T-helper 22 cell (primary cell): ENCODE results near the gene INPP5K.
A peak's percentile ranks its signal among the peaks of the same experiment; 100 is the strongest.

ENCODE experiments used
- DNase-seq: peaks from one replicate; pipeline ENCODE4 v3.0.0-alpha.2; 2020; ENCODE audit warnings: low read depth

Gene INPP5K

DNA sequence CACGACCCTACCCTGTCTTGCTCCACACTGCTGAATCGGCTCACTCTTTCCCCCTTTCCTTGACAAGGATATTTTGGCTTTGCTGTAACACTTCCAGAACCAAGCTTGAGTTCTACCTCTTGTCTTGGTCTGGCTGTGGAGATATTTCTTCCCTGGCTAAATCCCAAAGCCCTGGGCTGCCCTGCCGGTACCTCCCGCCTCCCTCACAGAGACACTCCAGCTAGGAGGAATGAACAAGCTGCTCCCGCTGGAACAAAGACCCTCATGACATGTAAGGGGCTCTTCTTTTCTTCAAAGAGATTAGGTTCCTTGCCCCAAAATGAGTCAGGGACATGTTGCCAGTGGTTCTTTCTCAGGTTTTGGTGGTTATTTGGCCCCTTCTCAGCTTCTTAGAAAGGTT, 10.8 kb downstream of the INPP5K start:
- no peak for DNase-seq

- no peak for DNase-seq
Measured at GRCh38 chr17:1504866-1505265, 11.5 kb downstream of the INPP5K start.

GRCh38 chr17:1503699-1504098, 12.7 kb downstream of the INPP5K start:
- DNase-seq, result no peak

GRCh38 chr17:1498869-1499268, 17.5 kb downstream of the INPP5K start:
- no peak for DNase-seq

DNA sequence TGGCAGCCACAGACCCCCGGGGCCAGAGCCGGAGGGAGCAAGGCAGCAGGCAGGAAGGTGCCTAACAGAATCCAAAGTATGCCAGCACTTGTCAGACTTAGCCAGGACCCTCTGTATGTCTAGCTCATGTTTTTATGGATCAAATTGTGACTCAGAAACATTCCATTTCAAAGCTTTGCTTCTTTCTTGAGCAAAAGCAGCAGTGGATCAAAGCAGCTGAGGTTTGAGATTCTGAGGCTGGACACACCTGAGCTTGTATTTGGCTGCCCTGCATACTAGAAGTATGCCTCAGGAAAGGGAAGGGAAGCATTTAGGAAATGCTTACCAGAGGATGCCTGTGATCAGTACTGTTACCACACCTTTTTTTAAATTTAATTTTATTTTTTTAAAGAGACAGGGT, 18.2 kb downstream of the INPP5K start:
- DNase-seq, result no peak

DNA sequence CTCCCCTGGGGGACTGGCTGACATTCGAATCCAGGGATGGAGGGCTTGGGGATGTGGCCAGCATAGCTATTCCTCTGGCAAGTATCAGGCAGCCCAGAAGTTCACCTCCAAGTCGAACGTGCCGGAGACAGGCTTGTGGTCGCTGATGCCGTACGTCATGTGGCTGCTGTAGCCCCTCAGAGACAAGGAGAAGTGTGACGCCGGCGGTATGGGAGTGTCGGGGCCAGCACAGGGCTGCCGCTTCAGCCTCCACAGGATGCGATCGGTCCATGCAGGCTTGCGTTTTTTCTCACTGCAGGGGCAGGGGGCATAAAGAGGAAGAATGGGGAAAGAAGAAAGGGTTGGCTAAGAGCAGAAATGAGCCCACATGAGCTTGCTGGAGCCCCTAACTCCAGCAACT, 18.6 kb downstream of the INPP5K start:
- DNase-seq, result no peak

GRCh38 chr17:1496869-1497268, 19.5 kb downstream of the INPP5K start:
- no peak for DNase-seq

- DNase-seq, result no peak
Measured at GRCh38 chr17:1495265-1495989, 21.0 kb downstream of the INPP5K start.

GRCh38 chr17:1494736-1495253, 21.6 kb downstream of the INPP5K start:
- no peak for DNase-seq

DNA sequence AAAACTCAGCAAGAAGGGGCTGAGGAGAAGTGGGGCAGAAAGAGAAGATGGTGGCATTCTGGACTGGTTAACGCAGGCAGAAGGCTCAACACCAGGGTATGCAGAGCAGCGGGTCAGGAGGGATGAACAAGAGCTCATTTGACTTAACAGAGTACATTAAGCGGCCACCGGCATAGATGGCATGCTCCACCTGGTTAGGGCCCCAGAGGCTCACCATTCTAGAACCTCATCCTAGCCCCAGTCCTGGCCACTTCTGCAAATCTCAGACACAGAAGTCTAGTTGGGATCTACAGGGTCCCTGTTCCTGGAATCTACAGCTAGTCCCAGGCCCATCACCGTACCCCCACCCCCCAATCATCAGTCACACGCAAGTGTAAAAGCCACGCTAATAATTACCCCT, 22.2 kb downstream of the INPP5K start:
- DNase-seq, result no peak

- DNase-seq, result no peak
Measured at GRCh38 chr17:1493291-1493980, 23.0 kb downstream of the INPP5K start.

DNA sequence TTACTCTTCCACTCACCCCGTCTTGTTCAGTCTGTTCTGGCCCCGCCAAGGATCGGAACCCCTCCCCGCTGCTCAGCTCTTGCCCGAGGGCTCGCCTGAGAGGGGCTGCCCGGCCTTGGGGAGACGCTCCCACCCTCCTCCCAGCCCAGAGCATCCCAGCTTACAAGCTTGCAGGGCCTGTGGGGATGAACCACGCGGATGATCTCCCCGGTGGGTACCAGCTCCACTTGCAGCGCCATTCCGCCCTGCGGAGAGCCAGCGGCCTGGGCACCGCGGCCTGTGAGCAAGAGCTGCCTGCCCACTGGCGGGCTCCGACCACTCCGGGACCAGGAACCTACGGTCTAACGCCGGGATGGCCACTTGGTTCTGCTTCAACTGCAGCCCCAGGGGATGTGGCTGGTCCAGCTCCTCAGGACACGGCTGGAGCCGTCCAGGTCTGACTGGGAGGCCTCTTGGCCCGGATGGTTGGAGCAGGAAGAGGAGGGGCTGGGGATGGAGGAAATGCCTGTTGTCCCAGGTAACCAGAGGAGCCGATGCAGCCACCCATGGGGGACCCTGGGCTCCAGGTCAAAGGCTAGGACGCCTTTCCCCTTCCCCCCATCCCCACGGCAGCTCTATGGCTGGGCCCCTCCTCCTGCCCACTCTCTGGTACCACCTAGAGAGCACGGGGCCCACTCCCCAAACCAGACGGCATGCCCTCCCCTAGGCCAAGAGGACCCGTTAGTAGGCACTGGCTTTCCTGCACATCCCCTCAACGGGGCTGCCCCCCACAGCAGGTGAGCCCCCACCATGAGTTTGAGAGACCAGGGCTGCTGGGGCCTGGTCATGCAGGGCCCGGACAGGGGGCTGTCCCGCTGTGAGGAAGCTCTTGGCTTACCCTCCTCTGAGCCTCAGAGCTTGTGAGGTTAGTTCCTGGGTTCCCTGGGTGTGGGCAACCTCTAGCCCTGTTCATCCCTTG, 23.9 kb downstream of the INPP5K start, which contains the start of gene MYO1C:
Gene MYO1C (minus strand): TSS at position 438 of the 958 bp plus-strand sequence. CDS start 199 bp downstream, at position 239.
- DNase-seq, result no peak

DNA sequence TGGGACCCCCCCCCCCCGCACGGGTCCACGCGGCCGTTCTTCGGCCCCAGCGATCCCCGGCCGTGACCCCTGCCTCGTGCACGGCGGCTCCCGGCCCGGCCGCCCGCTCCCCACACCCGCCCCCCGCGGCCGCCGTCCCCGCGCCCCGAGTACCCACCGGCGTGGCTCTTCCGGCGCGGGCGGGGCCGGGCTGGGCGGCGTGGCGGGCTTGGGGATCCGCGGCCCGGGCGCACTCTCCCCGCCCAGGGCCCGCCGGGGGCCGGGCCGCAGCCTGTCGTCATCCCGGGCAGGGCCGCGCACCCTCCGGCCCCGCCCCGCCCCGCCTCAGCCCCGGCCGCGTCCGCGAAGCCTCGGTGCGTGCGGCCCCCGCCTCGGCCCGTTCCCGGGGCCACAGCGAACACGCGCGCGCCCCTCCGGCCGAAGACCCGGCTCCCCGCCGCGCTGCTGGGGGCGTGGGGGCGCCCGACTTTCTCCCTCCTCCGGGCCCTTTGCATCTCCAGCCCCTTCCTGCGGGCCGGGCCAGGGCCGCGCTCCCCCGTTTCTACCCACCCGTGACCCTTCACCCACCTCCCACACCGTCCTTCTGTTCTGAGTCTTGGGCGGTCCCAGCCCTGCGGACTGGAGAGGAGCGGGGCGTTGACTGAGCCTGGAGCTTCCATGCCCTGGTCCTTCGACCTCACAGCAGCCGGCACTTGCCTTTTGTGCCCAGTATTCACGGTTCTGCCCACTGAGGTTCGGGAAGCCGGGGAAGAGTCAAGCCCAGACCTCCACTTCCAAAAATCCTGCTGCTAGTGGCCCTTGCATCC, 24.8 kb downstream of the INPP5K start:
- peak; percentile 34 for DNase-seq

- peak; percentile 48 for DNase-seq
Measured at GRCh38 chr17:1490643-1491442, 25.6 kb downstream of the INPP5K start.

- no peak for DNase-seq
Measured at GRCh38 chr17:1488826-1489270, 27.6 kb downstream of the INPP5K start.

GRCh38 chr17:1487939-1488825, 28.2 kb downstream of the INPP5K start:
- peak; percentile 69 for DNase-seq

- DNase-seq, result peak; percentile 74
Measured at GRCh38 chr17:1486802-1487695, 29.4 kb downstream of the INPP5K start.
